GM18858 (cell line): ENCODE data around the gene FNIP1.
"Not testable (repeated sequence)": the region's sequence is repeated elsewhere in the genome, so short reads cannot be mapped to it uniquely, and the experiment has no call there.

Experiments used
- ATAC-seq: cut with Tn5 transposase; IDR thresholded peaks from one replicate; pipeline ENCODE4 v1.9.1; 2021; ENCODE audit not compliant: unreplicated experiment

The FNIP1 gene

GRCh38 chr5:131796793-131797693, at the start of gene FNIP1:
Gene FNIP1 (minus strand): TSS chr5:131797017. CDS start chr5:131796921, 96 bp downstream.
- ATAC-seq, result peak; percentile 86

GRCh38 chr5:131846536-131846935, 49.7 kb upstream of the FNIP1 start:
- no peak for ATAC-seq

- ATAC-seq, result no peak
Observed at GRCh38 chr5:131845828-131846227, 49.0 kb upstream of the FNIP1 start.

GRCh38 chr5:131842971-131843370, 46.2 kb upstream of the FNIP1 start:
- not testable (repeated sequence) for ATAC-seq

- ATAC-seq, result not testable (repeated sequence)
Observed at GRCh38 chr5:131832702-131833101, 35.9 kb upstream of the FNIP1 start.

GRCh38 chr5:131825404-131826013, 28.7 kb upstream of the FNIP1 start:
- peak; percentile 66 for ATAC-seq

- no peak for ATAC-seq
Observed at GRCh38 chr5:131824631-131825030, 27.8 kb upstream of the FNIP1 start.

- ATAC-seq, result no peak
Observed at GRCh38 chr5:131821221-131821620, 24.4 kb upstream of the FNIP1 start.

- ATAC-seq, result no peak
Observed at GRCh38 chr5:131818001-131818724, 21.3 kb upstream of the FNIP1 start.

GRCh38 chr5:131814990-131815389, 18.2 kb upstream of the FNIP1 start:
- no peak for ATAC-seq

GRCh38 chr5:131812371-131813160, 15.7 kb upstream of the FNIP1 start:
- ATAC-seq, result no peak

- no peak for ATAC-seq
Observed at GRCh38 chr5:131810510-131811249, 13.9 kb upstream of the FNIP1 start.

- ATAC-seq, result no peak
Observed at GRCh38 chr5:131795879-131796792, 681 bp downstream of the FNIP1 start.

GRCh38 chr5:131795228-131795627, 1.6 kb downstream of the FNIP1 start:
- ATAC-seq, result no peak

- ATAC-seq, result no peak
Observed at GRCh38 chr5:131794586-131794985, 2.2 kb downstream of the FNIP1 start.

GRCh38 chr5:131792896-131793295, 3.9 kb downstream of the FNIP1 start:
- no peak for ATAC-seq

GRCh38 chr5:131791866-131792265, 5.0 kb downstream of the FNIP1 start:
- ATAC-seq, result no peak

- ATAC-seq, result no peak
Observed at GRCh38 chr5:131790550-131790949, 6.3 kb downstream of the FNIP1 start.

- ATAC-seq, result no peak
Observed at GRCh38 chr5:131789765-131790164, 7.1 kb downstream of the FNIP1 start.
